Stomach (tissue), 9 donors: ENCODE results near the gene KIF4A. TPM values are rescaled to one million over a fixed set of nuclear protein-coding genes. Genes with fewer than 3 reads are reported as not detected.

Experiments
- DNase-seq, 2 donors: peaks; one replicate each; pipeline versions ENCODE4 v3.0.0 to v3.0.0-alpha.2; 2013 to 2019
- H3K27ac ChIP-seq, 5 donors: fragments of 200-600 bp in 4 of 5; sonication (generic) in 4 of 5; one replicate each; pipeline ENCODE4 v1.5.1; 2013 to 2019; ENCODE audit warnings: mild to moderate bottlenecking in 1 of 5, moderate library complexity in 1 of 5
- H3K27me3 ChIP-seq, 3 donors: fragments of 200-600 bp; sonication (generic); one replicate each; pipeline ENCODE4 v1.5.1; 2017 to 2019; ENCODE audit warnings: mixed run types in 1 of 3
- H3K36me3 ChIP-seq, 4 donors: fragments of 200-600 bp; sonication (generic); 1 replicate in 3 of 4; 2 replicates in 1 of 4; pipeline ENCODE4 v1.5.1; 2016 to 2019
- H3K4me1 ChIP-seq, 4 donors: fragments of 200-600 bp; sonication (generic); one replicate each; pipeline ENCODE4 v1.5.1; 2016 to 2019
- H3K4me3 ChIP-seq, 4 donors: fragments of 200-600 bp; sonication (generic) in 3 of 4; one replicate each; pipeline ENCODE4 v1.5.1; 2016 to 2019; ENCODE audit warnings: mild to moderate bottlenecking in 1 of 4
- H3K9me3 ChIP-seq, 4 donors: fragments of 200-600 bp; sonication (generic); one replicate each; pipeline ENCODE4 v1.5.1; 2016 to 2019
- EP300 ChIP-seq: sonication (generic); formaldehyde crosslinking; IDR thresholded peaks from one replicate; pipeline ENCODE4 v1.6.1; 2017; ENCODE audit warnings: antibody characterized with exemption
- POLR2A ChIP-seq, 4 donors: fragments of 450-650 bp; IDR thresholded peaks; one replicate each; pipeline ENCODE4 v1.6.1; 2016; ENCODE audit warnings: antibody characterized with exemption in 4 of 4, control low read depth in 2 of 4, mild to moderate bottlenecking in 1 of 4, moderate library complexity in 1 of 4
- POLR2AphosphoS5 ChIP-seq, 3 donors: sonication (generic); formaldehyde crosslinking; IDR thresholded peaks; one replicate each; pipeline ENCODE4 v1.6.1; 2016; ENCODE audit warnings: antibody characterized with exemption in 3 of 3
- WGBS, 5 donors: extraction: QIAGEN DNeasy Blood & Tissue Kit in 3 of 5; methylation state at CpG; one replicate each; pipeline versions ENCODE4 v1.1.5 to v1.1.7; 2013 to 2018; 5-methylcytosine and 5-hydroxymethylcytosine counted together
- intact Hi-C: fragments of 100-400 bp; cut with DNase I; formaldehyde crosslinking; loops from one replicate; pipeline ENCODE4 v1.15.1; 2023; ENCODE audit warnings: low total_unique reads
- polyA plus RNA-seq, 3 donors: library from polyadenylated mRNA; stranded (reverse); fragments of 200-250 nt; gene quantifications; one replicate each; pipeline ENCODE4 v1.2.3, GENCODE V29; 2013
- total RNA-seq, 5 donors: library from RNA; depleted of rRNA; stranded (reverse); fragments of >200 nt; gene quantifications; one replicate each; pipeline versions ENCODE4 v1.1.0 to v1.2.3, GENCODE V29; 2014 to 2016
- TF ChIP-seq, protein P1 (sequence below), 7 experiments: fragments of 450-650 bp in 4 of 7; fragments of 200-600 bp in 3 of 7; sonication (generic) in 3 of 7; IDR thresholded peaks; one replicate each; pipeline ENCODE4 v1.5.1; 2016 to 2019; ENCODE audit warnings: antibody characterized with exemption in 7 of 7, control low read depth in 2 of 7, mild to moderate bottlenecking in 1 of 7
- donor health status: healthy with polysubstance abuse.
- donor health status: Bipolar disorder and iron deficiency.
- donor health status: healthy.

Gene KIF4A
- total and polyA plus RNA-seq, 8 donors = 0.31 to 26.9 (median 2.0) TPM; not detected in 1

DNA sequence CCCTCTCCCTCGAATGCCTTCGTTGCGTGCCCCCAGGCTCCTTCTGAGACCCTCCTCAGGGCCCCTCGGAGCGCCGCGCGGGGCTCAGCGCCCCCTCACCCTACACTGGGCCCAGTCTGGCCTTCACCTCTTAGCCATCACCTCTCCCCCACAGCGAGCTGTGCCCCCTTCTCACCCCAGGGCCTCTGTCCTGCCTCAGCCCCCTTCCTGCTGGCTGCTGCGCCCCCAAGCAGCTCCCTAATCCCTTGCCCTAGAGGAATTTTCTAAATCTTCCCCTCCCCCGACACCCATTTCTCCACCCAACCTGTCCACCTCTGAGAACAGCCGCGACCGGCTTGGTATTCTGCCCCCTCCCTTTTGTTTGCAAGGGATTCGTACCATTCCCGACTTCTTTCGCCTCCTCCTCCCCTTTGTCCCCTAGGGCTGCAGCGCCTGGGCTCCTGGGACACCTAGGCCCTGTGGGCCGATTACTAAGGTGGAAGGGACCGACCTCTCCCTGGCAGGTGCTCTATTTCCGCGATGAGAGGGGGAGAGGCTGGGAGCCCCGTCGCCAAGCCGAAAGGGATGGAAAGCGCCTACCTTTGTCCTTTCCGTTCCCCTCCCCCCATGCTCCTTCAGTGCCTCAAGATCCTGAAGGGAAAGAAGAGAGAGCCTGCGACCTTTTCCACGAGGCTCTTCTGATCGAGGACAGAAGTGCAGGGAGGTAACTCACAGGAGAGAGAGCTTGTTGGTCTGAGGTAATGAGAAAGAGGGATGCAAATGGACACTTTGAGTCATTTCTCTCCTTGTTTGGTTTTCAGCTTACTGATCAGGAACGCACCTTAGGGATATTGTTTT is 165.7 kb downstream of the KIF4A start:
- Histone ChIP-seq H3K36me3 (no peaks in the 10 kb centered on the region), H3K9me3 (no peaks in the 10 kb centered on the region), H3K4me1 (peaks cover 0 to 39% (median 13%) of the 10 kb centered on the region in 4 donors), H3K27ac (peak overlapping the region; percentile 88 to 93 (median 91)), H3K27me3 (peaks cover 0 to 19% (median 12%) of the 10 kb centered on the region in 3 donors), H3K4me3 (peak overlapping the region; percentile 52 to 64 (median 55))
- WGBS, 5 donors = 5 to 47% (median 9%) methylated on average over 26 to 32 of the region's 32 CpGs
- DNase-seq = peak in 1 of 2 donors; percentile 53
- intact Hi-C loops = no loop called here
- TF ChIP-seq EP300 = no peak
- TF ChIP-seq, protein P1, sequence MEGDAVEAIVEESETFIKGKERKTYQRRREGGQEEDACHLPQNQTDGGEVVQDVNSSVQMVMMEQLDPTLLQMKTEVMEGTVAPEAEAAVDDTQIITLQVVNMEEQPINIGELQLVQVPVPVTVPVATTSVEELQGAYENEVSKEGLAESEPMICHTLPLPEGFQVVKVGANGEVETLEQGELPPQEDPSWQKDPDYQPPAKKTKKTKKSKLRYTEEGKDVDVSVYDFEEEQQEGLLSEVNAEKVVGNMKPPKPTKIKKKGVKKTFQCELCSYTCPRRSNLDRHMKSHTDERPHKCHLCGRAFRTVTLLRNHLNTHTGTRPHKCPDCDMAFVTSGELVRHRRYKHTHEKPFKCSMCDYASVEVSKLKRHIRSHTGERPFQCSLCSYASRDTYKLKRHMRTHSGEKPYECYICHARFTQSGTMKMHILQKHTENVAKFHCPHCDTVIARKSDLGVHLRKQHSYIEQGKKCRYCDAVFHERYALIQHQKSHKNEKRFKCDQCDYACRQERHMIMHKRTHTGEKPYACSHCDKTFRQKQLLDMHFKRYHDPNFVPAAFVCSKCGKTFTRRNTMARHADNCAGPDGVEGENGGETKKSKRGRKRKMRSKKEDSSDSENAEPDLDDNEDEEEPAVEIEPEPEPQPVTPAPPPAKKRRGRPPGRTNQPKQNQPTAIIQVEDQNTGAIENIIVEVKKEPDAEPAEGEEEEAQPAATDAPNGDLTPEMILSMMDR (IDR thresholded peaks at IDR 0.05) = no peak

DNA sequence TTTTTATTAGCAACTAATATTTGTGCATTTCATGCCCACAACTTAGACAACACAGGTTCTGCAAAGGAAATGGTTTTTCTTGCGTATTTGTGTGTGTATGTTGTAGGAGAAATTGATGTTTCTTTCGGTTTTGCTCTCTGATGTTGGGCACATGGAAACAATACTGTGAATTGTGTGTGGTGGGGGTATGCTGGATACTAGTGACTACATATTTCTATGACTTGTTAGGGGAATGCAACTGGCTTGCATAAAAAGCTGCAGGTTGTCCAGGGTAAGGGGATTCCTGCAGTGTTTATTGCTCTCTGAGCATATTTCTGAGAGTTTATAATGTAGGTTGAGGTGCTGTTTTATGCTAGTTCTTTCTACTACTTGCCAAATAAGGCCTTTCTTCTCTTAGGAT is 166.4 kb downstream of the KIF4A start:
- H3K27me3 ChIP-seq = peaks cover 0 to 19% (median 12%) of the 10 kb centered on the region in 3 donors

DNA sequence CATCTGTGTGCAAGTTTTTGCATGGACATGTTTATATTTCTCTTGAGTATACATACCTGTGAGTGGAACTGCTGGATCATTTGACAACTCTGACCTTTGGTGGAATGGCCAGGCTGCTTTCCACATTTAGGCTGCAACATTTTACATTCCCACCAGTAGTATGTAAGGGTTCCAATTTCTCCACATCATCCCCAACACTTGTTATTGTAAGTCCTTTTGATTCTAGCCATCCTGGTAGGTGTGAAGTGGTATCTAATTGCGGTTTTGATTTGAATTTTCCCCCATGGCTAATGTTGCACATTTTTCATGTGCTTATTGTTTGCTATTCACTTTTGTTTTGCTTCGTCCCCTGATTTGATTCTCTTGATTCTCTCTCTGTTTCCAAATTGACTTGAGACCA is 171.1 kb downstream of the KIF4A start:
- H3K4me1 ChIP-seq = peaks cover 0 to 15% (median 5%) of the 10 kb centered on the region in 4 donors
- H3K9me3 ChIP-seq = no peaks in the 10 kb centered on the region
- peaks cover 0 to 4% (median 0%) of the 10 kb centered on the region in 3 donors for H3K27me3 ChIP-seq
- no peak overlapping the region for H3K4me3 ChIP-seq
- TF ChIP-seq POLR2A (IDR thresholded peaks at IDR 0.05) (no peak), EP300 (no peak), POLR2AphosphoS5 (IDR thresholded peaks at IDR 0.05) (no peak)
- TF ChIP-seq, protein P1 (IDR thresholded peaks at IDR 0.05) = no peak
- peaks cover 0 to 3% (median 0%) of the 10 kb centered on the region in 4 donors for H3K36me3 ChIP-seq
- intact Hi-C loops = no loop called here
- H3K27ac ChIP-seq = no peak overlapping the region
- no peak for DNase-seq
- 72 to 100% (median 93%) methylated on average over 2 of the region's 2 CpGs for WGBS, 5 donors

More for the DNA sequence above, 166.4 kb downstream of the KIF4A start:
- intact Hi-C loops = no loop called here
- Histone ChIP-seq H3K36me3 (peaks cover 0 to 3% (median 0%) of the 10 kb centered on the region in 4 donors), H3K4me3 (peak overlapping the region; percentile 52 to 64 (median 55)), H3K4me1 (peaks cover 0 to 39% (median 13%) of the 10 kb centered on the region in 4 donors), H3K9me3 (no peaks in the 10 kb centered on the region), H3K27ac (peak overlapping the region in 4 of 5 donors; percentile 90 to 93 (median 91))
- DNase-seq = no peak
- 6 to 31% (median 23%) methylated on average over 2 of the region's 2 CpGs for WGBS, 5 donors
- no peak for TF ChIP-seq POLR2AphosphoS5 (IDR thresholded peaks at IDR 0.05)
- TF ChIP-seq, protein P1 (IDR thresholded peaks at IDR 0.05) = no peak

DNA sequence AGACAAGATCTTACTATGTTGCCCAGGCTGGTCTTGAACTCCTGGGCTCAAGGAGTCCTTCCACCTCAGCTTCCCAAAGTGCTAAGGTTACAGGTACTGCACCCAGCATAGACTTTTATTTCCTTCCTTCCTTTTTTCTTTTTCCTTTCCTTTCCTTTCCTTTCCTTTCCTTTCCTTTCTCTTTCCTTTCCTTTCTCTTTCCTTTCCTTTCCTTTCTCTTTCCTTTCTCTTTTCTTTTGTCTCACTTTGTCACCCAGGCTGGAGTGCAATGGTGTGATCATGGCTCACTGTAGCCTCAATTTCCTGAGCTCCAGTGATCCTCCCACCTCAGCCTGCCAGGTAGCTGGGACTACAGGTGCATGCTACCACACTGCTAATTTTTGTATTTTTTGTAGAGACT is 174.1 kb downstream of the KIF4A start:
- no peaks in the 10 kb centered on the region for H3K9me3 ChIP-seq
- intact Hi-C loops = no loop called here
- no peak overlapping the region for H3K27ac ChIP-seq

More for the DNA sequence above, 174.1 kb downstream of the KIF4A start:
- no peaks in the 10 kb centered on the region for H3K27me3 ChIP-seq
- peaks cover 0 to 3% (median 0%) of the 10 kb centered on the region in 4 donors for H3K36me3 ChIP-seq
- H3K4me1 ChIP-seq = peaks cover 0 to 5% (median 1%) of the 10 kb centered on the region in 4 donors
- H3K4me3 ChIP-seq = no peak overlapping the region
- TF ChIP-seq POLR2A (IDR thresholded peaks at IDR 0.05) (no peak), EP300 (no peak), POLR2AphosphoS5 (IDR thresholded peaks at IDR 0.05) (no peak)
- TF ChIP-seq, protein P1 (IDR thresholded peaks at IDR 0.05) = no peak
- no peak for DNase-seq
